ENCODE measurements around the gene ABHD2. TPM values are rescaled to one million over a fixed set of nuclear protein-coding genes. Genes with fewer than 3 reads are reported as not detected.

ABHD2 gene
- total RNA-seq, 1 experiment from 2014 or later: 15.6 TPM

DNA sequence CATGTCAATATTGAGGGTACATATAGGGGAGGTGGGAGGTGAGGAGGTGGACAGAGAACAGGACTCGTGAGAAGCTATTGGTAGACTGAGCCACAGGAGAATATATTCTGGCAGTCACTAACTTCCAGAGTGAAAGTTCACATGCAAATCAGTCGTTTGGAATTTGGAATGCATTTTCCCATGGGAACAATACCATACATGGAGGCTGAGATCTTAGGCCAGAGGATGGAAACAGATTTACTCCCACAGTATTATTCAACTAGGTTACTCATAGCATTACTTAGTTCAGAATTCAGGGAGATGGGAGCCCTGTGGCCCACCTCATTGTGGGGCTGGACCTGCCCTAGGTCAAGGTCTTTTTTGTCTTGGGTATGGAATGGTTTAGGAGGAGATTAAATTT, 36.4 kb upstream of the ABHD2 start:
- H3T11ph ChIP-seq (ENCODE audit: low read length): no peak overlapping the region
- H3K9me3 ChIP-seq (ENCODE audit: control insufficient read depth, low read depth, low read length): no peaks in the 10 kb centered on the region
- no peaks in the 10 kb centered on the region for H3K27me3 ChIP-seq (ENCODE audit: insufficient read depth, low read length)
- Mint-ChIP-seq H3K4me3 (no peak overlapping the region), H3K9me3 (peaks cover 5 to 16% of the 10 kb centered on the region in 2 experiments), H3K27me3 (ENCODE audit: low read depth) (no peaks in the 10 kb centered on the region; the same call in 1 of the 2 replicates), H3K27ac (no peak overlapping the region), H3K36me3 (ENCODE audit: insufficient read depth in 1 of 3, low read depth in 3 of 3) (peaks cover 3 to 22% (median 11%) of the 10 kb centered on the region in 3 experiments; a peak in 6 of 7 replicates), H3K4me1 (peaks cover 14 to 19% of the 10 kb centered on the region in 2 experiments)
- TF ChIP-seq, protein P1, sequence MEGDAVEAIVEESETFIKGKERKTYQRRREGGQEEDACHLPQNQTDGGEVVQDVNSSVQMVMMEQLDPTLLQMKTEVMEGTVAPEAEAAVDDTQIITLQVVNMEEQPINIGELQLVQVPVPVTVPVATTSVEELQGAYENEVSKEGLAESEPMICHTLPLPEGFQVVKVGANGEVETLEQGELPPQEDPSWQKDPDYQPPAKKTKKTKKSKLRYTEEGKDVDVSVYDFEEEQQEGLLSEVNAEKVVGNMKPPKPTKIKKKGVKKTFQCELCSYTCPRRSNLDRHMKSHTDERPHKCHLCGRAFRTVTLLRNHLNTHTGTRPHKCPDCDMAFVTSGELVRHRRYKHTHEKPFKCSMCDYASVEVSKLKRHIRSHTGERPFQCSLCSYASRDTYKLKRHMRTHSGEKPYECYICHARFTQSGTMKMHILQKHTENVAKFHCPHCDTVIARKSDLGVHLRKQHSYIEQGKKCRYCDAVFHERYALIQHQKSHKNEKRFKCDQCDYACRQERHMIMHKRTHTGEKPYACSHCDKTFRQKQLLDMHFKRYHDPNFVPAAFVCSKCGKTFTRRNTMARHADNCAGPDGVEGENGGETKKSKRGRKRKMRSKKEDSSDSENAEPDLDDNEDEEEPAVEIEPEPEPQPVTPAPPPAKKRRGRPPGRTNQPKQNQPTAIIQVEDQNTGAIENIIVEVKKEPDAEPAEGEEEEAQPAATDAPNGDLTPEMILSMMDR (conservative IDR thresholded peaks at IDR 0.05): no peak
- no peak overlapping the region for H4K8ac ChIP-seq (replicated peaks; ENCODE audit: insufficient read length, low read depth, low read length)
- no peak overlapping the region for H3K23ac ChIP-seq (ENCODE audit: insufficient read length, low read depth, low read length)
- H3K4me2 ChIP-seq (ENCODE audit: insufficient read depth, insufficient read length, low read length): no peak overlapping the region
- H3K56ac ChIP-seq (ENCODE audit: insufficient read length, low read depth, low read length): no peak overlapping the region
- no peak overlapping the region for H2AK5ac ChIP-seq (ENCODE audit: insufficient read length, low read length)
- H4K5ac ChIP-seq (ENCODE audit: insufficient read length, low read depth, low read length): no peak overlapping the region
- H2BK20ac ChIP-seq (ENCODE audit: low read depth, low read length, poor library complexity, severe bottlenecking): no peak overlapping the region
- 0 out of 2 replicates have a peak, but pooled peaks cover 2% of the 10 kb centered on the region for H3K4me1 ChIP-seq (ENCODE audit: insufficient read depth, low read length)
- no peak overlapping the region for H3K4ac ChIP-seq (ENCODE audit: low read depth, low read length)
- H3K18ac ChIP-seq (ENCODE audit: insufficient read length, low read depth, low read length): no peak overlapping the region
- H4K91ac ChIP-seq (ENCODE audit: insufficient read length, low read depth, low read length): no peak overlapping the region
- no peaks in the 10 kb centered on the region for H3K23me2 ChIP-seq (ENCODE audit: insufficient read length, low read depth, low read length, poor library complexity, severe bottlenecking)
- H2BK120ac ChIP-seq (ENCODE audit: low read depth, low read length, poor library complexity, severe bottlenecking): no peak overlapping the region
- DNase-seq: no peak
- no peak overlapping the region for H3K14ac ChIP-seq (ENCODE audit: insufficient read depth, low read length)
- no peak overlapping the region for H2BK15ac ChIP-seq (ENCODE audit: low read depth, low read length)
- no peak overlapping the region for H2BK12ac ChIP-seq (ENCODE audit: insufficient read length, low read depth, low read length)
- H2BK5ac ChIP-seq (ENCODE audit: insufficient read length, low read length): no peak overlapping the region
- H3K27ac ChIP-seq (ENCODE audit: insufficient read length, low read depth, low read length): no peak overlapping the region
- WGBS (ENCODE audit: extremely low coverage, insufficient read length, low lambda C conversion rate): no CpG with 5 or more reads among the region's 2 CpGs
- no peaks in the 10 kb centered on the region for H3K79me1 ChIP-seq (ENCODE audit: insufficient read depth, low read depth, low read length, poor library complexity, severe bottlenecking)
- no peak overlapping the region for H2AFZ ChIP-seq (ENCODE audit: low read length)
- no peaks in the 10 kb centered on the region for H4K20me1 ChIP-seq (ENCODE audit: control insufficient read depth, insufficient read depth, insufficient read length)
- H3K9ac ChIP-seq (ENCODE audit: extremely low read depth, insufficient read length, low read length): no peak overlapping the region
- no peaks in the 10 kb centered on the region for H3K79me2 ChIP-seq (ENCODE audit: insufficient read depth, low read length)
